Measurements from ENCODE around the gene TBX10.
A peak's percentile ranks its signal among the peaks of the same experiment; 100 is the strongest.

Gene TBX10

GRCh38 chr11:67606492-67607295, 32.9 kb downstream of the TBX10 start, which contains the start of gene NDUFV1:
TSS of gene NDUFV1 (plus strand) at chr11:67606936. CDS start at chr11:67607005, 69 bp downstream.
- peak within 1 kb of the TSS; percentile 83 for H3K14ac ChIP-seq (ENCODE audit: low read length)
- no peaks in the 10 kb centered on the region for H3K27me3 ChIP-seq (ENCODE audit: insufficient read depth, low read length)
- no peak within 1 kb of the TSS for H3K23ac ChIP-seq (ENCODE audit: low read length)
- H3K27ac ChIP-seq (ENCODE audit: low read depth, low read length), result no peak within 1 kb of the TSS
- peaks cover 3% of the 10 kb centered on the region for H3K9me3 ChIP-seq (ENCODE audit: insufficient read depth, low read depth, low read length)
- no CpG with 5 or more reads among the region's 69 CpGs for WGBS (ENCODE audit: extremely low coverage, insufficient coverage, insufficient read length)
- H3K4ac ChIP-seq (ENCODE audit: low read depth, low read length), result peak within 1 kb of the TSS; percentile 81
- peaks cover 26 to 29% of the 10 kb centered on the region in 2 experiments for H3K36me3 ChIP-seq (ENCODE audit: control insufficient read depth in 1 of 2, insufficient read depth in 2 of 2, low read length in 2 of 2)
- peaks cover 6% of the 10 kb centered on the region for H3K79me1 ChIP-seq (ENCODE audit: low read length)
- peak; percentile 96 to 97 for DNase-seq
- H2AK5ac ChIP-seq (ENCODE audit: low read length), result peak within 1 kb of the TSS; percentile 56
- H2BK120ac ChIP-seq (ENCODE audit: insufficient read depth, low read length, poor library complexity), result peak within 1 kb of the TSS; percentile 21
- H3K4me3 ChIP-seq (ENCODE audit: low read depth, low read length), result peak within 1 kb of the TSS; percentile 93
- H3K4me1 ChIP-seq (ENCODE audit: control insufficient read depth in 1 of 2, insufficient read depth in 2 of 2, low read length in 2 of 2), result peaks cover 8 to 11% of the 10 kb centered on the region in 2 experiments
- peak within 1 kb of the TSS; percentile 93 for H4K12ac ChIP-seq (ENCODE audit: low read depth, low read length)
- H3K79me2 ChIP-seq (ENCODE audit: control insufficient read depth, insufficient read depth, low read length, poor library complexity), result peaks cover 3% of the 10 kb centered on the region
- peak within 1 kb of the TSS; percentile 98 for H3K4me2 ChIP-seq (ENCODE audit: low read length)
- H2BK12ac ChIP-seq (ENCODE audit: low read length), result no peak within 1 kb of the TSS
- peak within 1 kb of the TSS; percentile 95 for H4K8ac ChIP-seq (ENCODE audit: low read depth, low read length)
- peak within 1 kb of the TSS; percentile 11 for H2BK5ac ChIP-seq (ENCODE audit: low read depth, low read length, poor library complexity)
- H2AFZ ChIP-seq (ENCODE audit: insufficient read depth, low read length, poor library complexity), result peak within 1 kb of the TSS; percentile 83
- H3K9ac ChIP-seq (ENCODE audit: low read length), result peak within 1 kb of the TSS; percentile 90
- peak within 1 kb of the TSS; percentile 71 for H4K91ac ChIP-seq (ENCODE audit: low read depth, low read length)
- H3K18ac ChIP-seq (ENCODE audit: low read length), result peak within 1 kb of the TSS; percentile 95

- peak overlapping the region; percentile 11 for H2AK5ac ChIP-seq (ENCODE audit: low read length)
- H3K23ac ChIP-seq (ENCODE audit: low read length), result no peak overlapping the region
- H3K18ac ChIP-seq (ENCODE audit: low read length), result no peak overlapping the region
- H3K4me1 ChIP-seq (ENCODE audit: control insufficient read depth in 1 of 2, insufficient read depth in 2 of 2, low read length in 2 of 2), result peaks cover 8 to 11% of the 10 kb centered on the region in 2 experiments
- no peak overlapping the region for H2BK120ac ChIP-seq (ENCODE audit: insufficient read depth, low read length, poor library complexity)
- no peak overlapping the region for H3K27ac ChIP-seq (ENCODE audit: low read depth, low read length)
- H4K8ac ChIP-seq (ENCODE audit: low read depth, low read length), result peak overlapping the region; percentile 70
- H2AFZ ChIP-seq (ENCODE audit: insufficient read depth, low read length, poor library complexity), result peak overlapping the region; percentile 68
- H4K12ac ChIP-seq (ENCODE audit: low read depth, low read length), result peak overlapping the region; percentile 38
- WGBS (ENCODE audit: extremely low coverage, insufficient coverage, insufficient read length), result no CpG with 5 or more reads among the region's 17 CpGs
- H3K36me3 ChIP-seq (ENCODE audit: control insufficient read depth in 1 of 2, insufficient read depth in 2 of 2, low read length in 2 of 2), result peaks cover 20 to 23% of the 10 kb centered on the region in 2 experiments
- H3K14ac ChIP-seq (ENCODE audit: low read length), result no peak overlapping the region
- H3K9ac ChIP-seq (ENCODE audit: low read length), result peak overlapping the region; percentile 40
- H3K4me3 ChIP-seq (ENCODE audit: low read depth, low read length), result peak overlapping the region; percentile 71
- no peaks in the 10 kb centered on the region for H3K27me3 ChIP-seq (ENCODE audit: insufficient read depth, low read length)
- no peak overlapping the region for H2BK5ac ChIP-seq (ENCODE audit: low read depth, low read length, poor library complexity)
- H3K79me2 ChIP-seq (ENCODE audit: control insufficient read depth, insufficient read depth, low read length, poor library complexity), result peaks cover 3% of the 10 kb centered on the region
- no peak overlapping the region for H4K91ac ChIP-seq (ENCODE audit: low read depth, low read length)
- H3K4ac ChIP-seq (ENCODE audit: low read depth, low read length), result no peak overlapping the region
- no peak overlapping the region for H2BK12ac ChIP-seq (ENCODE audit: low read length)
- DNase-seq, result no peak
- H3K79me1 ChIP-seq (ENCODE audit: low read length), result peaks cover 6% of the 10 kb centered on the region
- peaks cover 3% of the 10 kb centered on the region for H3K9me3 ChIP-seq (ENCODE audit: insufficient read depth, low read depth, low read length)
- H3K4me2 ChIP-seq (ENCODE audit: low read length), result peak overlapping the region; percentile 98
These were observed 33.5 kb downstream of the TBX10 start for GRCh38 chr11:67606093-67606491.

GRCh38 chr11:67605231-67606011, 34.1 kb downstream of the TBX10 start:
- H4K12ac ChIP-seq (ENCODE audit: low read depth, low read length), result no peak overlapping the region
- no peak overlapping the region for H3K4me2 ChIP-seq (ENCODE audit: low read length)
- H2BK5ac ChIP-seq (ENCODE audit: low read depth, low read length, poor library complexity), result no peak overlapping the region
- H3K14ac ChIP-seq (ENCODE audit: low read length), result no peak overlapping the region
- H3K9ac ChIP-seq (ENCODE audit: low read length), result no peak overlapping the region
- H4K91ac ChIP-seq (ENCODE audit: low read depth, low read length), result no peak overlapping the region
- no peak overlapping the region for H3K27ac ChIP-seq (ENCODE audit: low read depth, low read length)
- peaks cover 6% of the 10 kb centered on the region for H3K79me1 ChIP-seq (ENCODE audit: low read length)
- no peak overlapping the region for H2BK120ac ChIP-seq (ENCODE audit: insufficient read depth, low read length, poor library complexity)
- H3K79me2 ChIP-seq (ENCODE audit: control insufficient read depth, insufficient read depth, low read length, poor library complexity), result peaks cover 3% of the 10 kb centered on the region
- no peak for DNase-seq
- H3K36me3 ChIP-seq (ENCODE audit: control insufficient read depth in 1 of 2, insufficient read depth in 2 of 2, low read length in 2 of 2), result peaks cover 13 to 16% of the 10 kb centered on the region in 2 experiments
- no peaks in the 10 kb centered on the region for H3K27me3 ChIP-seq (ENCODE audit: insufficient read depth, low read length)
- WGBS (ENCODE audit: extremely low coverage, insufficient coverage, insufficient read length), result no CpG with 5 or more reads among the region's 11 CpGs
- H2AK5ac ChIP-seq (ENCODE audit: low read length), result no peak overlapping the region
- no peak overlapping the region for H2AFZ ChIP-seq (ENCODE audit: insufficient read depth, low read length, poor library complexity)
- H3K18ac ChIP-seq (ENCODE audit: low read length), result no peak overlapping the region
- H3K4me3 ChIP-seq (ENCODE audit: low read depth, low read length), result no peak overlapping the region
- H3K23ac ChIP-seq (ENCODE audit: low read length), result no peak overlapping the region
- H2BK12ac ChIP-seq (ENCODE audit: low read length), result no peak overlapping the region
- peak overlapping the region; percentile 39 for H4K8ac ChIP-seq (ENCODE audit: low read depth, low read length)
- peaks cover 8 to 11% of the 10 kb centered on the region in 2 experiments for H3K4me1 ChIP-seq (ENCODE audit: control insufficient read depth in 1 of 2, insufficient read depth in 2 of 2, low read length in 2 of 2)
- peaks cover 3% of the 10 kb centered on the region for H3K9me3 ChIP-seq (ENCODE audit: insufficient read depth, low read depth, low read length)
- H3K4ac ChIP-seq (ENCODE audit: low read depth, low read length), result no peak overlapping the region

- Histone ChIP-seq H3K4ac (ENCODE audit: low read depth, low read length) (no peak overlapping the region), H3K27ac (ENCODE audit: low read depth, low read length) (no peak overlapping the region), H2AK5ac (ENCODE audit: low read length) (no peak overlapping the region), H3K79me2 (ENCODE audit: control insufficient read depth, insufficient read depth, low read length, poor library complexity) (peaks cover 3% of the 10 kb centered on the region), H4K8ac (ENCODE audit: low read depth, low read length) (no peak overlapping the region), H2BK120ac (ENCODE audit: insufficient read depth, low read length, poor library complexity) (no peak overlapping the region), H3K18ac (ENCODE audit: low read length) (no peak overlapping the region), H2BK12ac (ENCODE audit: low read length) (no peak overlapping the region), H3K14ac (ENCODE audit: low read length) (no peak overlapping the region), H3K4me1 (ENCODE audit: control insufficient read depth in 1 of 2, insufficient read depth in 2 of 2, low read length in 2 of 2) (peaks cover 8 to 11% of the 10 kb centered on the region in 2 experiments), H3K23ac (ENCODE audit: low read length) (no peak overlapping the region), H3K4me2 (ENCODE audit: low read length) (no peak overlapping the region), H2BK5ac (ENCODE audit: low read depth, low read length, poor library complexity) (no peak overlapping the region), H4K12ac (ENCODE audit: low read depth, low read length) (no peak overlapping the region), H2AFZ (ENCODE audit: insufficient read depth, low read length, poor library complexity) (no peak overlapping the region), H4K91ac (ENCODE audit: low read depth, low read length) (no peak overlapping the region), H3K9ac (ENCODE audit: low read length) (no peak overlapping the region), H3K79me1 (ENCODE audit: low read length) (peaks cover 6% of the 10 kb centered on the region), H3K4me3 (ENCODE audit: low read depth, low read length) (no peak overlapping the region), H3K9me3 (ENCODE audit: insufficient read depth, low read depth, low read length) (peaks cover 3% of the 10 kb centered on the region), H3K36me3 (ENCODE audit: control insufficient read depth in 1 of 2, insufficient read depth in 2 of 2, low read length in 2 of 2) (peaks cover 10 to 13% of the 10 kb centered on the region in 2 experiments), H3K27me3 (ENCODE audit: insufficient read depth, low read length) (no peaks in the 10 kb centered on the region)
- DNase-seq, result no peak
- no CpG with 5 or more reads among the region's 2 CpGs for WGBS (ENCODE audit: extremely low coverage, insufficient coverage, insufficient read length)
These were observed 34.7 kb downstream of the TBX10 start for GRCh38 chr11:67604815-67605214.
